Ishikawa (cell line): Measurements from ENCODE around the gene CACNG4.

Experiments used
- CEBPB ChIP-seq: IDR thresholded peaks from 2 replicates; pipeline ENCODE4 v1.6.1; 2012
- CREB1 ChIP-seq: IDR thresholded peaks from 2 replicates; pipeline ENCODE4 v1.6.1; 2012; ENCODE audit warnings: low read depth
- EGR1 ChIP-seq: IDR thresholded peaks from 2 replicates; pipeline ENCODE4 v1.6.1; 2012
- EP300 ChIP-seq: IDR thresholded peaks from 2 replicates; pipeline ENCODE4 v1.6.1; 2012; ENCODE audit warnings: borderline replicate concordance
- FOXM1 ChIP-seq: IDR thresholded peaks from 2 replicates; pipeline ENCODE4 v1.6.1; 2012; ENCODE audit warnings: low read depth, borderline replicate concordance
- MAX ChIP-seq: IDR thresholded peaks from 2 replicates; pipeline ENCODE4 v1.6.1; 2012
- NFIC ChIP-seq: IDR thresholded peaks from 2 replicates; pipeline ENCODE4 v1.6.1; 2012
- RAD21 ChIP-seq: IDR thresholded peaks from 2 replicates; pipeline ENCODE4 v1.6.1; 2012; ENCODE audit warnings: low read depth
- REST ChIP-seq: IDR thresholded peaks from 2 replicates; pipeline ENCODE4 v1.6.1; 2012; ENCODE audit warnings: low read depth, mild to moderate bottlenecking
- TAF1 ChIP-seq: IDR thresholded peaks from 2 replicates; pipeline ENCODE4 v1.6.1; 2012; ENCODE audit warnings: low read depth, mild to moderate bottlenecking
- TCF12 ChIP-seq: IDR thresholded peaks from 2 replicates; pipeline ENCODE4 v1.6.1; 2012; ENCODE audit warnings: low read depth
- TEAD4 ChIP-seq: IDR thresholded peaks from 2 replicates; pipeline ENCODE4 v1.6.1; 2012
- USF1 ChIP-seq: IDR thresholded peaks from 2 replicates; pipeline ENCODE4 v1.6.1; 2012
- YY1 ChIP-seq: IDR thresholded peaks from 2 replicates; pipeline ENCODE4 v1.6.1; 2012; ENCODE audit warnings: low read depth
- ZBTB7A ChIP-seq: IDR thresholded peaks from 2 replicates; pipeline ENCODE4 v1.6.1; 2012; ENCODE audit warnings: low read depth

The CACNG4 gene

DNA sequence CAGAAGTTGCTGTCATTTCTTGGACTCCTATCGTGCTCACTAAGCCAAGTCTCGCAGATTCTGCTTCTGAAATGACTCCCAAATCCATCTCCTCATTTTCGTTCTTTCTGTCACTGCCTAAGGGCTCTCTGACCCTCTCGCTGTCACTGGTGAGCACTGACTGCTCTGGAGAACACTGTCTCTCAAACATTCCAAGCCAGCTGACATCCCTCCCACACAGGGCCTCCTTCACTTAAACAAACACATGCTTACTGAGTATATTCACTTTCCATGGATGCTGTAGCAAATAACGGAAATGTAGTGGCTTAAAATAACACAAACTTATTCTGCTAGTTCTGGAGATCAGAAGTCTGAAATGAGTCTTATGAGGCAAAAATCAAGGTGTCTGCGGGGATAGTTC, 98.6 kb downstream of the CACNG4 start:
- TF ChIP-seq EGR1 (no peak), CEBPB (no peak), FOXM1 (no peak)

GRCh38 chr17:67066717-67067116, 102.2 kb downstream of the CACNG4 start:
- TF ChIP-seq TCF12 = no peak

DNA sequence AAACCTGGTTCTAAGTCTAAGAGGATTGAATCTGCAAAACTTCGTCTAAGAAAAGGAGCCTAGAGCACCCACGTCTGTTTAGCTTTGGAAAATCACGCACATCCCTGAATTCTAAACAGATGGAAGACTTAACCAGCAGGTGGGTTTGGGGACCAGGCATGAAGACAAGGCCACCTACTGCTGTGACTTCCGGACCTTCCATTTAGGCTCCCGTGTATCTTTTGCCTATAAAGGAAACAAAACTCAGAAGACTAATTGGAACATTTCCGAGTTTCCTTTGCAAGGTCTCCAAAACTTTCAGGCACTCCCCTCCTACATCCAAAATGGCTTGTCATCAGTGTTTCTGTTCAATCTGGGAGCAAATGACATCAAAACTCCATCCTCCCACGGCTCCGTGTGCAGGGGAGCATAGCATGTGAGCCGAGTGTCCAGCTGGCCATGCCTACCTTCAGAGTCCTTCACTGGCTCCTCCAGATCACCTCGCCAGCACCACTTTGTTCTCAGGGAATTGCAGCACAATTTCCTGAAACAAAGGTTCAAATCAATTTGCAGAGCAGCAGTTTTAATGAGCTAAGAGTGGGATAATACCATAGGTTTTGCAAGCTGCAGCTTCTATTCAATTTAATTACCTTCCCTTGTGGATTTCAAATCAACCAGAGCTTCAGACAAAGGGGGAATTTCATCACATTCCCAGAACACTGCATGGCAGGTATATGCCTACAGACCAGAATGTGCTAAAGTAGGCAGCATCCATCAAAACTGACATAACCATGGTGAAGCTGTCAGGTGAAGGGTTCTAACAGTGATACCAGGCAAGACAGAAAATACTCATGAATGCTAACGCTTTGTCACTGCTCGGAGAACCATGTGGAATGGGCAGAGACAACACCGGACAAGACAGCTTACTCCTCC, 103.3 kb downstream of the CACNG4 start:
- TF ChIP-seq FOXM1 = no peak
- no peak for TF ChIP-seq TCF12
- TF ChIP-seq TAF1 = no peak
- TF ChIP-seq NFIC = no peak
- TF ChIP-seq REST = no peak
- no peak for TF ChIP-seq EGR1

- TF ChIP-seq REST (no peak), MAX (no peak), TAF1 (no peak), YY1 (no peak), USF1 (no peak), ZBTB7A (no peak), RAD21 (no peak), CREB1 (no peak), CEBPB (no peak), FOXM1 (no peak), TCF12 (no peak), TEAD4 (no peak), EP300 (no peak), EGR1 (no peak), NFIC (no peak)
Observed at GRCh38 chr17:67068999-67069398, 104.5 kb downstream of the CACNG4 start.

- TF ChIP-seq REST (no peak), RAD21 (no peak), NFIC (no peak), EP300 (no peak), ZBTB7A (no peak), CEBPB (no peak)
Observed at GRCh38 chr17:67069603-67070136, 105.2 kb downstream of the CACNG4 start.

GRCh38 chr17:67071595-67071994, 107.1 kb downstream of the CACNG4 start:
- no peak for TF ChIP-seq RAD21
- TF ChIP-seq ZBTB7A = no peak
- TF ChIP-seq YY1 = no peak
- no peak for TF ChIP-seq NFIC
- TF ChIP-seq EP300 = no peak
- no peak for TF ChIP-seq USF1
- no peak for TF ChIP-seq MAX
- no peak for TF ChIP-seq EGR1
- no peak for TF ChIP-seq TEAD4
- no peak for TF ChIP-seq TAF1
- TF ChIP-seq CEBPB = no peak
- TF ChIP-seq TCF12 = no peak
- TF ChIP-seq FOXM1 = no peak
- TF ChIP-seq CREB1 = no peak
- TF ChIP-seq REST = no peak
